NB4 (cell line): Measurements from ENCODE around the gene NKD1.

ENCODE experiments used
- POLR2A ChIP-seq: IDR thresholded peaks from 2 replicates; pipeline ENCODE4 v1.6.1; 2011; ENCODE audit warnings: mild to moderate bottlenecking; ENCODE audit not compliant: insufficient read length; ENCODE audit errors: extremely low read depth
- TF ChIP-seq, protein P1 (sequence below): IDR thresholded peaks from one replicate; pipeline ENCODE4 v1.5.1; 2012; ENCODE audit warnings: low read depth, low read length

DNA sequence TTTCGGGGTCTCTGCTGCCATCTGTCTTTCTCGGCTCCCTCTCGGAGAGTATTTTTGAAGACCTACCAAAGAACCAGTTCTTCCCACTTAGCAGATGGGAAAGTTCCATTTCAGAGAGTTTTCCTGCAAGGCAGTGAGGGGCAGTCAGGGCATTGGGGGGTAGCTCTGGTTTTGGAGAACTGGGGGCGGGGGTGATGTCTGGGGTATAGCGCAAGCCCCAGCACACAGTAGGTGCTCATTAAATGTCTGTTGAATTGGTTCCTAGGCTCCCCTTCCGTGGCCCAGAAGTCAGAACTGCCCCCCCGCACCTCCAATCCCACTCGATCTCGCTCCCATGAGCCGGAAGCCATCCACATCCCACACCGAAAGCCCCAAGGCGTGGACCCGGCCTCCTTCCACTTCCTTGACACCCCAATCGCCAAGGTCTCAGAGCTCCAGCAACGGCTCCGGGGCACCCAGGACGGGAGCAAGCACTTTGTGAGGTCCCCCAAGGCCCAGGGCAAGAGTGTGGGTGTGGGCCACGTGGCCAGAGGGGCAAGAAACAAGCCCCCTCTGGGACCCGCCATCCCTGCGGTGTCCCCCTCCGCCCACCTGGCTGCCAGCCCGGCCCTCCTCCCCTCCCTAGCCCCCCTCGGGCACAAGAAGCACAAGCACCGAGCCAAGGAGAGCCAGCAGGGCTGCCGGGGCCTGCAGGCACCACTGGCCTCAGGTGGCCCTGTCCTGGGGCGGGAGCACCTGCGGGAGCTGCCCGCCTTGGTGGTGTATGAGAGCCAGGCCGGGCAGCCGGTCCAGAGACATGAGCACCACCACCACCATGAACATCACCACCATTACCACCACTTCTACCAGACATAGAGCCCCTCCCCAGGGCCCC, 85.0 kb downstream of the NKD1 start:
- TF ChIP-seq, protein P1, sequence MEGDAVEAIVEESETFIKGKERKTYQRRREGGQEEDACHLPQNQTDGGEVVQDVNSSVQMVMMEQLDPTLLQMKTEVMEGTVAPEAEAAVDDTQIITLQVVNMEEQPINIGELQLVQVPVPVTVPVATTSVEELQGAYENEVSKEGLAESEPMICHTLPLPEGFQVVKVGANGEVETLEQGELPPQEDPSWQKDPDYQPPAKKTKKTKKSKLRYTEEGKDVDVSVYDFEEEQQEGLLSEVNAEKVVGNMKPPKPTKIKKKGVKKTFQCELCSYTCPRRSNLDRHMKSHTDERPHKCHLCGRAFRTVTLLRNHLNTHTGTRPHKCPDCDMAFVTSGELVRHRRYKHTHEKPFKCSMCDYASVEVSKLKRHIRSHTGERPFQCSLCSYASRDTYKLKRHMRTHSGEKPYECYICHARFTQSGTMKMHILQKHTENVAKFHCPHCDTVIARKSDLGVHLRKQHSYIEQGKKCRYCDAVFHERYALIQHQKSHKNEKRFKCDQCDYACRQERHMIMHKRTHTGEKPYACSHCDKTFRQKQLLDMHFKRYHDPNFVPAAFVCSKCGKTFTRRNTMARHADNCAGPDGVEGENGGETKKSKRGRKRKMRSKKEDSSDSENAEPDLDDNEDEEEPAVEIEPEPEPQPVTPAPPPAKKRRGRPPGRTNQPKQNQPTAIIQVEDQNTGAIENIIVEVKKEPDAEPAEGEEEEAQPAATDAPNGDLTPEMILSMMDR: no peak
- TF ChIP-seq POLR2A: no peak
